IPS-18a (cell line): ENCODE results near the gene SMIM9.

Experiments
- H3K27ac ChIP-seq: one replicate; pipeline ENCODE4 v1.5.1; 2013; ENCODE audit warnings: low read length
- H3K27me3 ChIP-seq: one replicate; pipeline ENCODE4 v1.6.1; 2013; ENCODE audit warnings: mild to moderate bottlenecking, low read length; ENCODE audit not compliant: control insufficient read depth, insufficient read depth
- H3K36me3 ChIP-seq: one replicate; pipeline ENCODE4 v1.6.1; 2013; ENCODE audit warnings: low read depth, low read length; ENCODE audit not compliant: control insufficient read depth
- H3K4me1 ChIP-seq: one replicate; pipeline ENCODE4 v1.6.1; 2013; ENCODE audit warnings: low read depth, low read length; ENCODE audit not compliant: control insufficient read depth
- H3K4me3 ChIP-seq: one replicate; pipeline ENCODE4 v1.5.1; 2013; ENCODE audit warnings: low read length
- H3K9ac ChIP-seq: one replicate; pipeline ENCODE4 v1.6.1; 2013; ENCODE audit warnings: mild to moderate bottlenecking, low read length, moderate library complexity
- H3K9me3 ChIP-seq: one replicate; pipeline ENCODE4 v1.6.1; 2013; ENCODE audit warnings: low read depth, low read length; ENCODE audit not compliant: control insufficient read depth

Gene SMIM9

GRCh38 chrX:154812341-154813101, 21.9 kb downstream of the SMIM9 start:
- Histone ChIP-seq H3K9ac (no peak overlapping the region), H3K27me3 (no peaks in the 10 kb centered on the region), H3K9me3 (peaks cover 14% of the 10 kb centered on the region), H3K4me1 (peaks cover 6% of the 10 kb centered on the region), H3K27ac (no peak overlapping the region), H3K4me3 (no peak overlapping the region), H3K36me3 (no peaks in the 10 kb centered on the region)

- Histone ChIP-seq H3K4me1 (peaks cover 11% of the 10 kb centered on the region), H3K27me3 (peaks cover 13% of the 10 kb centered on the region), H3K36me3 (no peaks in the 10 kb centered on the region), H3K4me3 (no peak overlapping the region), H3K9me3 (peaks cover 12% of the 10 kb centered on the region), H3K27ac (no peak overlapping the region), H3K9ac (no peak overlapping the region)
These were observed 24.4 kb downstream of the SMIM9 start for GRCh38 chrX:154809939-154810665.

- peaks cover 3% of the 10 kb centered on the region for H3K9me3 ChIP-seq
- no peaks in the 10 kb centered on the region for H3K36me3 ChIP-seq
- H3K9ac ChIP-seq: no peak overlapping the region
- peaks cover 5% of the 10 kb centered on the region for H3K4me1 ChIP-seq
- H3K4me3 ChIP-seq: no peak overlapping the region
- H3K27me3 ChIP-seq: peaks cover 44% of the 10 kb centered on the region
- no peak overlapping the region for H3K27ac ChIP-seq
These were observed 27.5 kb downstream of the SMIM9 start for GRCh38 chrX:154806837-154807501.

- Histone ChIP-seq H3K4me1 (peaks cover 5% of the 10 kb centered on the region), H3K9me3 (peaks cover 3% of the 10 kb centered on the region), H3K27me3 (peaks cover 56% of the 10 kb centered on the region), H3K27ac (no peak overlapping the region), H3K9ac (peak overlapping the region; percentile 17), H3K4me3 (peak overlapping the region; percentile 52), H3K36me3 (no peaks in the 10 kb centered on the region)
These were observed 28.8 kb downstream of the SMIM9 start for GRCh38 chrX:154805696-154806091.

DNA sequence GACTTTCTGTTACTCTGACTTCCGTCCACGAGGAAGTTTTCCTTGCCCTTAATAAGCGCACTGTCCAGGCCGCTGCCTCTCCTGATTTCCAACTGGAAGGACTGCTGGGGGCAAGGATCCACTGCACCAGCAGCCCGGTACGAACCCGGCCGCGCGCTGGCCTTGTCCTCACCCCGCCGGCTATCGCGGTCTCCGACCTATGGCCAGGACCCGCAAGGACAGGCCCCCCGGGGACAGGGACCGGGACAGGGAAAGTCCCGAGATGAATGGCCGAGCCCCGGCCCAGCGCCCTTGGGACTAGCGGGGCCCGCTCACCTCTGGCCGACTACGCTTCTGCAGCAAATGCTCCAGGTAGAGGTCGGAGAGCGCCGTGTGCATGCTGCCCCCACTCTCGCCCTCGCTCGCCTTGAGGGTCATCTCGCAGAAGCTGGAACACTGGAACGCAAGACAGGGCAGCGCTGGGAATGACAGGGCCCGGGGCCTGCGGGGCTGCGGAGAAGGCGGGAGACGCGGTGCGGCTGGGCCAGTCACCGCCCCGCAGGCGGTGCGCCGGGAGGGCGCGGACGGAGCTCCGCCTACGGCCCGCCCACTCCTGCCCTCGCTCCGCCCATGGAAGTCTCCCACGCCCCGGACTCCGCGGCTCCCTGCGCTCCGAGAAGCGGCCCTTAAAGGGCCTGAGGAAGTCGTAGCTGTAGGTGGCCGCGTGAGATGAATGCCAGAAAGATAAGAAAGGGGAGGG, 29.3 kb downstream of the SMIM9 start, which contains the start of gene MPP1:
Gene MPP1, minus strand, starts transcription at position 529 of the 739 bp plus-strand sequence. Its CDS starts 112 bp downstream, at position 417.
- peaks cover 5% of the 10 kb centered on the region for H3K4me1 ChIP-seq
- H3K36me3 ChIP-seq: no peaks in the 10 kb centered on the region
- peaks cover 62% of the 10 kb centered on the region for H3K27me3 ChIP-seq
- H3K4me3 ChIP-seq: peak within 1 kb of the TSS; percentile 52
- H3K9ac ChIP-seq: peak within 1 kb of the TSS; percentile 17
- H3K9me3 ChIP-seq: peaks cover 3% of the 10 kb centered on the region
- H3K27ac ChIP-seq: no peak within 1 kb of the TSS

GRCh38 chrX:154804261-154804956, 30.1 kb downstream of the SMIM9 start:
- H3K4me3 ChIP-seq: peak overlapping the region; percentile 52
- no peak overlapping the region for H3K27ac ChIP-seq
- peaks cover 62% of the 10 kb centered on the region for H3K27me3 ChIP-seq
- peaks cover 3% of the 10 kb centered on the region for H3K9me3 ChIP-seq
- peaks cover 5% of the 10 kb centered on the region for H3K4me1 ChIP-seq
- no peaks in the 10 kb centered on the region for H3K36me3 ChIP-seq
- no peak overlapping the region for H3K9ac ChIP-seq

GRCh38 chrX:154802947-154803346, 31.5 kb downstream of the SMIM9 start:
- H3K4me3 ChIP-seq: no peak overlapping the region
- H3K9ac ChIP-seq: no peak overlapping the region
- H3K27ac ChIP-seq: no peak overlapping the region
- H3K27me3 ChIP-seq: peaks cover 68% of the 10 kb centered on the region
- H3K36me3 ChIP-seq: no peaks in the 10 kb centered on the region
- peaks cover 5% of the 10 kb centered on the region for H3K4me1 ChIP-seq
- H3K9me3 ChIP-seq: peaks cover 3% of the 10 kb centered on the region

DNA sequence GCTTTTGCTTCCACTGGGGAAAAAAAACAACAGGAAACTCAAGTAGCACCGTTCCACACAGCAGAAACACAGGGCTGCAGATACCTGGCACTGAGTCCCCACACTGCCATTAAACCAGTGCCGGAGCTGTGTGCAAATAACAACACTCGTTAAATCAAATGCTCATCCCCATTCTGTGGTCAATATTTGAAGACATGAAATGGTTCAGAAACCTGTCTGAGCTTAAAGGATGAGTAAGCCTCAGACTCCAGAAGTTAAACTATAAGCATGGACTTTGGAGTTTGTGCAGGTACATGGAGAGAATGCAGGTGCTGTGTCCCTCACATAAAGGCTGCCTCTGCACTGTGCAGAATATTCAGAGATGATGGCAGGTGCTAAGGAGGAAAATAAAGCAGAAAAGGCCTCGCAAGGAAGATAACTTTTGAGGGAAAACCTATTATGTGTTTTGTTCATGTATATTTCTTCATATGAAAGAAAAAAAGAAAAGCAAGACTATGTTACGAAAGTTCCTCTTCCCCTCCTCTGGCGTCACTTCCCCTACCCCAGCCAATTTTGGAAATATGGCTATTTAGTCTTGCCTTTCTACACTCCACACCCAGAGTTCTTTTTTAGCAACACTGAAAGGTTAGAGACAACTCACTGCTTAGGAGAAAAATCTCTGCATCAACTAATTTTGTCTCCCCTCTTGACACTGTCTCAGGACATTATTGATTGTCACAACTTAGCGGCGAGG, 33.8 kb downstream of the SMIM9 start:
- H3K9me3 ChIP-seq: peaks cover 6% of the 10 kb centered on the region
- no peaks in the 10 kb centered on the region for H3K36me3 ChIP-seq
- no peak overlapping the region for H3K27ac ChIP-seq
- H3K9ac ChIP-seq: no peak overlapping the region
- peaks cover 4% of the 10 kb centered on the region for H3K4me1 ChIP-seq
- no peak overlapping the region for H3K4me3 ChIP-seq
- H3K27me3 ChIP-seq: peaks cover 70% of the 10 kb centered on the region

DNA sequence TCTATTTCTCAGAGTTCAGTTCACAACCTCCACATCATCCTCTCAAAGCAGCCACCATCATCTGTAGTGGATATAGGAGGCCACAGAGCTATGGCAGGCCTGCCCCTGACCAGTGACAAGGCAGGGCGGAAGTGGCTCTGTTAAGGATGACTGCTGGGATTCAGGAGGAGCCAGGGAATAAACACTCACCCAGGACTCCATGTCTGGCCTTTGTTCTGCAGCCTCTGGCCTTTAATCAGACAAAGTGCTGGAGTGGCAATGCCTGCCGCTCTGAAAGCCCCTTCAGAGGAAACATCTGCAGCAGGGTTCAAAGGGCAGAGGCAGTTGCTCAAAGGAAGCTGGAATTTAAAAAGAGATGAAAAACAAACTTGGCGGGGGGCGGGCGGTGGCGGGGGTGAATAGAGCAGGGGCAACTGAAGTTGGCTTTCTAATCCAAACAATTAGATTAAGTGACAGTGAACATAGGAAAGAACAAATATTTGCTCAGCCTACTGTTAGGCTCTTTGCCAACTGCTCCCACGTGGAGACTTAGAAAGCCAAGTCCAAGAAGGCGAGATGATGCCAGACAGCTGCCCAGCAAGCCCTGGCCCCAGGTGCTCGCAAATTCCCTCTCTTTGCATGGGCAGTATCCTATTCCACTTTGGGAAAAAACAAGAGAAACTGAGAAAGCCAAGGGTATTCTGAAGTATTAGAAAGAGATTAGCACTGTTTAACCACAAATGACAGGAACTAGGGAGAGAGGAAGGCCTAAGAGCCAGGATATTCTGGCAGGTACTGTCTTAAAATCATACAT, 34.7 kb downstream of the SMIM9 start:
- no peaks in the 10 kb centered on the region for H3K36me3 ChIP-seq
- no peak overlapping the region for H3K9ac ChIP-seq
- H3K27ac ChIP-seq: no peak overlapping the region
- H3K4me3 ChIP-seq: no peak overlapping the region
- peaks cover 13% of the 10 kb centered on the region for H3K9me3 ChIP-seq
- H3K4me1 ChIP-seq: peaks cover 4% of the 10 kb centered on the region
- H3K27me3 ChIP-seq: peaks cover 65% of the 10 kb centered on the region

- Histone ChIP-seq H3K4me3 (no peak overlapping the region), H3K36me3 (no peaks in the 10 kb centered on the region), H3K9ac (no peak overlapping the region), H3K27me3 (peaks cover 38% of the 10 kb centered on the region), H3K27ac (no peak overlapping the region), H3K4me1 (peaks cover 4% of the 10 kb centered on the region), H3K9me3 (peaks cover 22% of the 10 kb centered on the region)
These were observed 37.5 kb downstream of the SMIM9 start for GRCh38 chrX:154797006-154797405.
